ENCODE data around the gene ARHGEF11.
"Not testable (repeated sequence)": the region's sequence is repeated elsewhere in the genome, so short reads cannot be mapped to it uniquely, and the experiment has no call there.

The ARHGEF11 gene

GRCh38 chr1:156927215-156928042, 118.1 kb downstream of the ARHGEF11 start:
- peak; percentile 44 for DNase-seq

DNA sequence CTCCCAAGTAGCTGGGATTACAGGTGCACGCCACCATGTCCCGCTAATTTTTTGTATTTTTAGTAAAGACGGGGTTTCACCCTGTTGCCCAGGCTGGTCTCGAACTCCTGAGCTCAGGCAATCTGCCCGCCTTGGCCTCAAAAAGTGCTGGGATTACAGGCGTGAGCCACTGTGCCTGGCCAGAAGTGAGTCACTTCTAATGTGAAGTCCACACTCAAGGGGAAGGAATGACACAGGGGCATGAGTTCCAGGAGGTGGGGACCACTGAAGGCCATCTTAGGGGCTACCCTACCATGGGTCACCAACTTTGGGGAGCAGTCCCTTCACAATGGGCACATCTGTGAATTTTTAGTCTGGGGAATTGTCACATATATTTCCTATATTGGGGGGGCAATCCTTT, 118.8 kb downstream of the ARHGEF11 start:
- not testable (repeated sequence) for DNase-seq

- peak; percentile 95 for DNase-seq
Observed at GRCh38 chr1:156926175-156926574, 119.4 kb downstream of the ARHGEF11 start.

GRCh38 chr1:156925154-156926010, 120.2 kb downstream of the ARHGEF11 start:
- no peak for DNase-seq

- no peak for DNase-seq
Observed at GRCh38 chr1:156924478-156925153, 120.9 kb downstream of the ARHGEF11 start.

GRCh38 chr1:156923670-156924477, 121.7 kb downstream of the ARHGEF11 start:
- DNase-seq = no peak

DNA sequence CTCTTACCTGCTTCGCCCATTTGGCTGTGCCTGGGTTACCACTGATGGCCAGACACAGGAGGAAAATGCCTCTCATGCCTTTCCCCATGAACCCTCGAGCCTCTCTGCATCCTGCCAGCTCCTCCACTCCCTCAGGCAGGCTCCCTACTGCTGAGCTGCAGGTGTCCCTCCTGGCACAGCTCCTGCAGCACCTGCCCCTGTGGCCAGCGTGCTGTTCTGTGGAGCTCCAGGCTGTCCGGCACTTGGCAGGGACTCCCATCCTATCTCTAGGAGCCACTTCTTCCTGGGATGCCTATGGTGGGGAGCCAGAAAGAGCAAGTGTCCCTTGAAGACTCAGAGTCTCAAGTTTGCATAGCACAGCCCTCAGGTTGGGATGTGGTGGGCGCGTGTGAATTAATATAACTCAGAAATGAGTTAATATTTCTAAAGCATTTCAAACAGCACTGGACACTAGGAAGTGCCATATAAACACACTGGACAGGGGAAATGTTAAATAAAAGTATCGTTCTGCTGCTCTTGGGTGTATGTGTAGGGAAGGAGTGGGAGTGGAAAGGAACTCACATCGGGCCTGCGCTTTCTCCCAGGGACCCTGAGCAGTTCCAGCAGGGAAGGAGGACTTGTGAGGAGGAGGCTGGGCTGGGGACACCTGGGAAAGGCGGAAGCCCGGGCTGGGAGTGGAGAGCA, 122.4 kb downstream of the ARHGEF11 start:
- DNase-seq = no peak

DNA sequence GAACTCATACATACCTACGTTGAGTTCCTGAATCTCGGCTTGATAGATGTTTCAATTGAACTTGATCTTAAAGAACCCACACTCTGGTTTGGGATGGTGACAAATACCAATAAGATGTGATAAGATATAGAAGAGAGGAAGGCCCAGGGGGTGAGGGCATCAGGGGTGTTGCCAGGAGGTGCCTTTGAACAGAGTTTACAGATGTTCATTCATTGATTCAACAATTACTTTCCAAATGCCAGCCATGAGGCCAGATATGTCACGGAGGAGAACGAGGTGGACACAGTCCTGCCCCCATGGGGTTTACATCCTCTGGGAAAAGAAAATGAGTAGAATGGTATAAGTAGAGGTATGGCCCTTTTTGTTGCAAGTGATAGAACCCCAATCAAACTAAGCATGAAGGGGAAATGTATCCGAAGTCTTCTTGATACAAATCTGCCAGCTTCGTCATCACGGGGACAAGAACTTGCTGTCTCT, 124.5 kb downstream of the ARHGEF11 start:
- no peak for DNase-seq

DNA sequence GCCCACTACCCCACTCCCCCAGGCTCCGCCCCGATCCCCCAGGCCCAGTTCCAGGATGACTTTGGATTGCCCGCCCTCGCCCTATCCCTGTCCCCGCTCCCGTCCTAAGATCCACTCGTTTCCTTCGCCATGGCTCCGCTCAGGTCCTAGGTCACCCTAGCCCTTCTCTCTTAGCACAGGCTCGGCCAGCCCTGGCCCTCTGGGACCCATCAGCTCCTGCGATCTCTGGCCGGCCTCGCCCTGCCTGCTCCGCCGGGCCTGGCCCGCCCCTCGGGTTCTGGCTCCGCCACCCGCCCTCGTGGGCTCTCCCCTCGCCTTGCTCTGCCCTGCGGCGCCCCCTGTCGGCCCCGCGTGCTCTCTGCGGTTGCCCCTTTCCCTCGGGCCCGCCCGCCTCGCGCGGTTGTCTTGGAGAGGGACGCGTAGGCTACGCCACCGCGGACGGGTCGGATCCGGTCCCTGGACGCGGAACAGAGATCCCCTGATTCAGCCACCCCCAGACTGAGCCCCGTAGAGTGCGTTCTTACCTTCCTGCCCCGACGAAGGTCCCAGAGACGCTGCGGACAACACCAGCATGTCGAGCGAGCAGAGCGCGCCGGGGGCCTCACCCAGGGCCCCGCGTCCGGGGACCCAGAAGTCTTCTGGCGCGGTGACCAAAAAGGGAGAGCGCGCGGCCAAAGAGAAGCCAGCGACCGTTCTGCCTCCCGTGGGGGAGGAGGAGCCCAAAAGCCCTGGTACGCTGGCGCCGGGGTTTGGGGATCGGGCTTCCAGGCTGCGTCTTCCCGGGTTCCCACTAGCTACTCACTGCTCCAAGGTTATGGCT, 125.1 kb downstream of the ARHGEF11 start, which contains the start of gene LRRC71:
Gene LRRC71 (plus strand): TSS at position 400 of the 820 bp plus-strand sequence. CDS start 172 bp downstream, at position 572.
- no peak for DNase-seq

DNA sequence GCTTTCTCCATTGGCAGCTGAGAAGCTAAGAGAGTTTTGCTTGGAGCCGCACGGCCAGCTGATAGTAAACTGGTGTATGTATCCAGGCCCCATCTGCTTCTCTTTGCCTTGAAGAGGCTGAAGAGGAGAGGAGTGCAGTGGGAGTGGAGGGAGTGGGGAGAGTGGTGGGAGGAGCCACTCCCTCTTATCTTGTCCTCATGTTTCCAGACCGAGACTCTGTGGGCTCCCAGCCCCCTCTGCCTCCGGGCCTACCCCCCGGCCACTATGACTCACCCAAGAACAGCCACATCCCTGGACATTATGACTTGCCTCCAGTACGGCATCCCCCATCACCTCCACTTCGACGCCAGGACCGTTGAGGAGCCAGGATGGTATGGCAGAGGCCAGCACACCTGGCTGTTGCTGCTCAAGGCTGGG, 131.1 kb downstream of the ARHGEF11 start:
- peak; percentile 20 for DNase-seq

DNA sequence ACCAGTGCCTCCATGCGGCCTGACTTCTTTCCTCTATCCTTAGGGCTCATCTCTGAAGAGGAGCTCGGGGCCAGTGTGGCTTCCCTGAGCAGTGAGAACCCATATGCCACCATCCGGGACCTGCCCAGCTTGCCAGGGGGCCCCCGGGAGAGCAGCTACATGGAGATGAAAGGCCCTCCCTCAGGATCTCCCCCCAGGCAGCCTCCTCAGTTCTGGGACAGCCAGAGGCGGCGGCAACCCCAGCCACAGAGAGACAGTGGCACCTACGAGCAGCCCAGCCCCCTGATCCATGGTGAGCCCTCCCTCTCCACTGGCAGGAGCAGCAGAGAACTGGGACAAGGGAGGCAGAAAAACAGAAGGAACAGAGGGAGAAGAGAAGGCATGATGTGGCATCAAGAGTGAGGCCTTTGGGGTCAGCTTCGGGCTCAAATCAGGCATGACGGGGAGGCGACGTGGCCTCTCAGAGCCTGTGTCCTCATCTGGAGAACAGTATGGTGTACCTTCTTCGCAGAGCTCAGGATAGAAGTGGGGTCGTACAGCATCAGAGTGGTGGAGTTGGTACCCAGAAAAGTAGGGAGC, 131.6 kb downstream of the ARHGEF11 start:
- DNase-seq = no peak

- no peak for DNase-seq
Observed at GRCh38 chr1:156912861-156913808, 132.4 kb downstream of the ARHGEF11 start.

- no peak for DNase-seq
Observed at GRCh38 chr1:156912310-156912709, 133.2 kb downstream of the ARHGEF11 start.

DNA sequence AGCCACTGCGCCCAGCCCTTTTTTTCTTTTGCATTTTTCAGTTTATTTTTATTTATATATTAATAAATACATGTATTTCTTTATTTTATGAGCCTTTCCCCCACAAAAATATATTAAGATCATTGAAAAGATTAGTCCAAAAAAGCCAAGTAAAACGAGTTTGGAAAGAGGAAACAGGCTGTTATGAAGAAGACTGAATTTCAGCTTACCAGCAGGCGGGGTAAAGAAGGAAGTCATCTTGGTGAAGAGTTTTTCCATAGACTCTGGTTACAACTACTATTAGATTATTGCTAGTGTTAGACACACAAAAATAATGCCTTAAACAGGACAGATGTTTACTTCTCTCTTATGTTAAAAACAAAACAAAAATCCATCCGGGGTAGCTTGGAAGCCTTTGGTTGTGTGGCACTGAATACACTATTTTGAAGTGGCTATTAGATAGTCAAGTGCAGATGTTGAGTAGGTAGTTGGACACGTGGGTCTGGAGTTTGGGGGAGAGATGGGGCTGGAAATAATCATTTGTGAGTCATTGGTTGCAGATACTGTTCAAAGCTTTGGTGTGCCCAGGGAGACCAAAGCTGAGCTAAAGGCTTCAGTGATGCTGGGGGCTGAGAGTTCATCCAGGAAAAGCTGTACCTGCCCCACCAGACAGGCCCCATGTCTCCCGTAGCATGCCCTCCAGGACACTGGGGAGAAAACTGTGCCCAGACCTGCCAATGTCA, 133.8 kb downstream of the ARHGEF11 start:
- peak; percentile 38 for DNase-seq

GRCh38 chr1:156910309-156910782, 135.2 kb downstream of the ARHGEF11 start:
- DNase-seq = no peak

DNA sequence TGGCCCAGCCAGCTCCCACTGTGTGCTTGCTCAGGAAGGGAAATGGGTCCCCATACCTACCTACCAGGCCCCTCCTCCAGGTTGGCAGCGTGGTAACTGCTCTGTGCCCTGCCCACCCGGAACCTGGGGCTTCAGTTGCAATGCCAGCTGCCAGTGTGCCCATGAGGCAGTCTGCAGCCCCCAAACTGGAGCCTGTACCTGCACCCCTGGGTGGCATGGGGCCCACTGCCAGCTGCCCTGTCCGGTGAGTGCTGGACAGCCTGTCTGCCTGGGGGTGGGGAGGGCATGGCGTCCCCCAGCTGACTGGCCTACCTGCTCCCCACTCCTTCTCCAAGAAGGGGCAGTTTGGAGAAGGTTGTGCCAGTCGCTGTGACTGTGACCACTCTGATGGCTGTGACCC, 135.9 kb downstream of the ARHGEF11 start:
- DNase-seq = no peak

GRCh38 chr1:156908955-156909354, 136.6 kb downstream of the ARHGEF11 start:
- DNase-seq = no peak

GRCh38 chr1:156908541-156908940, 137.0 kb downstream of the ARHGEF11 start:
- no peak for DNase-seq

All from NCI-H187 treated with DMSO at 0.1 percent for 48 hours (cell line).